ENCODE measurements around the gene INTS6. TPM values are rescaled to one million over a fixed set of nuclear protein-coding genes. Genes with fewer than 3 reads are reported as not detected.

Gene INTS6
- total and polyA plus RNA-seq, 2 of the 4 experiments (the other 2 are of a cell fraction): 12.9 to 42.3 TPM

- Histone ChIP-seq H4K20me1 (ENCODE audit: insufficient read depth, low read length) (no peaks in the 10 kb centered on the region), H2BK20ac (ENCODE audit: low read depth, low read length) (no peak overlapping the region), H3K23ac (ENCODE audit: low read depth, low read length) (no peak overlapping the region), H3K79me1 (ENCODE audit: low read depth in 1 of 2, low read length in 2 of 2) (no peaks in the 10 kb centered on the region), H4K8ac (ENCODE audit: low read depth in 2 of 2, low read length in 2 of 2) (no peak overlapping the region), H4K91ac (ENCODE audit: insufficient read depth, low read depth, low read length) (no peak overlapping the region), H2BK5ac (ENCODE audit: low read depth, low read length, poor library complexity, severe bottlenecking) (no peak overlapping the region), H3K4ac (ENCODE audit: low read depth, low read length) (no peak overlapping the region), H3K27me3 (ENCODE audit: control insufficient read depth, insufficient read depth, low read length) (no peaks in the 10 kb centered on the region), H3K4me2 (ENCODE audit: low read depth, low read length) (no peak overlapping the region), H2AK5ac (ENCODE audit: low read depth, low read length) (no peak overlapping the region), H2AFZ (replicated peaks; ENCODE audit: low read length, poor library complexity) (no peak overlapping the region), H4K5ac (ENCODE audit: low read depth, low read length) (no peak overlapping the region), H3K4me3 (ENCODE audit: insufficient read depth, low read depth, low read length) (no peak overlapping the region), H3K56ac (ENCODE audit: extremely low read depth, insufficient read depth, low read length) (no peak overlapping the region), H2AK9ac (replicated peaks; ENCODE audit: low read depth, low read length, poor library complexity) (no peak overlapping the region), H3K4me1 (ENCODE audit: control insufficient read depth, insufficient read depth, low read length) (no peaks in the 10 kb centered on the region), H3K9ac (ENCODE audit: low read depth, low read length) (no peak overlapping the region), H3K18ac (ENCODE audit: low read depth, low read length) (no peak overlapping the region), H2BK15ac (ENCODE audit: low read depth, low read length) (no peak overlapping the region), H3K9me3 (ENCODE audit: control insufficient read depth, insufficient read depth, low read length) (no peaks in the 10 kb centered on the region), H2BK120ac (ENCODE audit: low read depth, low read length) (no peak overlapping the region), H3K27ac (ENCODE audit: insufficient read depth, low read length) (no peak overlapping the region), H3K14ac (replicated peaks; ENCODE audit: low read depth, low read length) (no peak overlapping the region), H3K9me1 (ENCODE audit: insufficient read depth, low read length) (no peaks in the 10 kb centered on the region), H3K36me3 (ENCODE audit: control insufficient read depth, insufficient read depth, low read length) (no peaks in the 10 kb centered on the region)
- in situ Hi-C loops (cut with MboI; ENCODE audit: low sequenced_read_pairs) (no loop called here), intact Hi-C loops (cut with micrococcal nuclease) (no loop called here), dilution Hi-C loops (cut with HindIII; ENCODE audit: low sequenced_read_pairs, unreplicated experiment) (no loop called here)
- DNase-seq (no peak), ATAC-seq (ENCODE audit: low read depth) (no peak)
- TF ChIP-seq RFX5 (IDR thresholded peaks at IDR 0.05; ENCODE audit: low read depth, low read length) (no peak), RAD21 (IDR thresholded peaks at IDR 0.05; ENCODE audit: low read length) (no peak), USF2 (IDR thresholded peaks at IDR 0.05; ENCODE audit: low read depth, low read length) (no peak), CHD1 (IDR thresholded peaks at IDR 0.05; ENCODE audit: low read depth, low read length) (no peak), RCOR1 (IDR thresholded peaks at IDR 0.05; ENCODE audit: insufficient replicate concordance, low read length) (no peak), CEBPB (IDR thresholded peaks at IDR 0.05; ENCODE audit: low read depth, low read length) (no peak)
- WGBS, 2 experiments (ENCODE audit: extremely low coverage in 2 of 2, insufficient read length in 1 of 2): 100% methylated on average over 1 of the region's 3 CpGs; no CpG with 5 or more reads in 1 of the 2 experiments
- POLR2A ChIA-PET (ENCODE audit: unreplicated experiment): no interaction called here
- CTCF ChIA-PET: interaction anchor here (0.6 kb wide), 1 partner anchor 396 kb away, joined by 3 read pairs; no protein-coding TSS in a partner anchor
- no TSS peak for BruUV-seq (replicated peaks)
Observed at GRCh38 chr13:51467730-51468129, 14.9 kb upstream of the INTS6 start.
